ENCODE data around the gene TCAF1. TPM values are rescaled to one million over a fixed set of nuclear protein-coding genes. Genes with fewer than 3 reads are reported as not detected.
"Not testable (repeated sequence)": the region's sequence is repeated elsewhere in the genome, so short reads cannot be mapped to it uniquely, and the experiment has no call there.

Gene TCAF1
- total RNA-seq, 1 donor from 2014 or later, result 12.6 TPM

DNA sequence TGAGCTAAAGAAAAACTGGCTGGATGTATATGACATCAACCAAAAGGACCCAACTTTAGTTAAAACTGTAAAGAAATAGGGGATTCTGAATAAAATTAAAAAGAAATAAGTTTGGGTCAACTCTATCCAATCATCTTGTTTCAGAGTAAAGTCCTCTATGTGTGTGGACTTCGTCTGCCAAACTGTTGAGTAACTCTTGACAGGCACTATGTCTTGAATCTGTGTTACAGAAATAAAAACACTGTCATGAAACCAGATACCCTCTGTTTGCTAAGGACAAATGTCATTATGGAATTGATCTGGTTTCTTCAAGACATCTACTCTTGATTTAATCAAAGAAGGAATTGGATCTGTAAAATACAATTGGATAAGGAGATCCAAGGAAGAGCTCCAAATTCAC is 46.5 kb downstream of the TCAF1 start:
- ATAC-seq, result not testable (repeated sequence)

DNA sequence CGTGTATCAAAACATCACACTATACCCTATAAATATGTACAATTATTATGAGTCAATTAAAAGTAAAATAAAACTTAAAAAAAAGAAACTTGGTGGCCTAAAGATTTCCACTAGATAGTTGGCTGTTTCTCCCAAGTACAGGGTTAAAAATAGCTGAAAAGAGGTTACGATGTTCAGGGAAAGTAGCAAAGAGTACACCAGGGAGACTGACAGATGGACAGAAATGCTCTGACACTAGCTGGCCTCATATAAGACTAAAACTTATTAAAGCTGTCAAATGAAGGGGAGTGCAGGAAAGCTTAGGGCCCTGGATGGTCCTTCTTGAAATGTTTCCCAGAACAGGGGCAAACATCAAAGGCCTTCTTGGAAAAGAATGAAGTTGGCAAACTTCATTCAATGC is 51.3 kb downstream of the TCAF1 start:
- no peak for ATAC-seq

DNA sequence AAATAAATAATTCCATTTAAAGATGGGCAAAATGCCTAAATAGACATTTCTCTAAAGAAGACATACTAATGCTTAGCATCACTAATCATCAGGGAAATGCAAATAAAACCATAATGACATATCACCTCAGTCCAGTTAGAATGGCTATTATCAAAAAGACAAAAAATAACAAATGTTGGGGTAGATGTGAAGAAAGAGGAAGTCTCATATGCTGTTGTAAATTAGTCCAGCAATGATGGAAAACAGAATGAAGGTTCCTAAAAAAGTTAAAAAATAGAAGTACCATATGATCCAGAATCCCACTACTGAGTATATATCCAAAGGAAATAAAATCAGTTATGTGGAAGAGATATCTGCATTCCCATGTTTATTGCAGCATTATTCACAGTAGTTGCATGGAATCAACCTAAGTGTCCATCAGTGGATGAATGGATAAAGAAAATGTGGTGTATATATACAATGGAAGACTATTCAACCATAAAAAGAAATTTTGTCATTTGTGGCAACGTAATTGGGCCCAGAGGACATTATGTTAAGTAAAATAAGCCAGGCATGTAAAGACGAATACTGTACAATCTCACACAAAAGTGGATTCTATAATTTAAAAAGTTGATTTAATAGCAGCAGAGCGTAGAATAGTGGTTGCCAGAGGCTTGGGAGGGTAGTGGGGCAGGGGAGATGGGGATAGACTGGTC is 52.0 kb downstream of the TCAF1 start:
- ATAC-seq, result no peak

DNA sequence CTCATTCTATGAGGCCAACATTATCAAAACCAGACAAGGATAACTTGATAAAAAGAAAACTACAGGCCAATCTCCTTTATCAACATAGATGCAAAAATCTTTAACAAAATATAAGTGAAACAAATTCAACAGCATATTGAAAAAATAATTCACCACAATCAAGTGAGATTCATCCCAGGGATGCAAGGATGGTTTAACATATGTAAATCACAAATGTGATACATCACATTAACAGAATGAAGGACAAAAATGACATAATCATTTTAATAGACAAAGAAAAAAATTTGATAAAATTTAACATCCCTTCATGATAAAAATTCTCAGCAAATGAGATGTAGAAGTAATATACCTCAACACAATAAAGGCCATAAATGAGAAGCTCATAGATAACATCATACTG is 53.8 kb downstream of the TCAF1 start:
- ATAC-seq, result no peak

DNA sequence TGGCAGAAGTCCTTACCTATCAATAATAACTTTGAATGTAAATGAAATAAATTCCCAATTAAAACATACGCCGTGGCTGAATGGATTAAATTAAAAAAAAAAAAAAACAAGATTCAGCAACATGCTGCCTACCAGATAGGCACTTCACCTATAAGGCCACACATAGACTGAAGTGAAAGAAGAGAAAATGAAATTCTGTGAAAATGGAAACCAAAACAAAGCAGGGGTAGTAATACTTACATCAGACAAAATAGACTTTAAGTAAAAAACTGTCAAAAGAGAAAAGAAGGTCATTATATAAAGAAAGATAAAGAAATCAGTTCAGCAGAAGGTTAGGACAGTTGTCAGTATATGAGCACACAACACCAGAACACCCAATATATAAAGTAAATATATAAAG is 55.3 kb downstream of the TCAF1 start:
- ATAC-seq, result no peak

DNA sequence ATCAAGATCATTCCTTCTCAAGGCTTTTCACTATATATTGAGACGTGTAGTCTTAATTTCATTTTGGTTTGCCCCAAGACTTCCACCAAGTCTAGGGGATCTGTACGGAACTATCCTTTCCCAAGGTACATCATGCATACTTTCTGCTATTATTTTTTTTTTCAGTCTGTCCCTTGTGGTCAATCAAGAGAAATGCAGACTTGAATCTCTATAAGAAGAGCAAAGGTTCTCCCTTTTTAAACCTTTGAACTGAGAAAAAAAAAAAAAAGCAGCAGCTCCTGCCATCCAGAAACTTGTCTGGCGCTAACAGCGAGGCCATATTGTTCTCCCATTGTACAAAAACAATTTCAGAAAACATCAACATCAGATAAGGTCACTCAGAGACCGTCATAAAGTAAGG is 60.3 kb downstream of the TCAF1 start:
- not testable (repeated sequence) for ATAC-seq

DNA sequence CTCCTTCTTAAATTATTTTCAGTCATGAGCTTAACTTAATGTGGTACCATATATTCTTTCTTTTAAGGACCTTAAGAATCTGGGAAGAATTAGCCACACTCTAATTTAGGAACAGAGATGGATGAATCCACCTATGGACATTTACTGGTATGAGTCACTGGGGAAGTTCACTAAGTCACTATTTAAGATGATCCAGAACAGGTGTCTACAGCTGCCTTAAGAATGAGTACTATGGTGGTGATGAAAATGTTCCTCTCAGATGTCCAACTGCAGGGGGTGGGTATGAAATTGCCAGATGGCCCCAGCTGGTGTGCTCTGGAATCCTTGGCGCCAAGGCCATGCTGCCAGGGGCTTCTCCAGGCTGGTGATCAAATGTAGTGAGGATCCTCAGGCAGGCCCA is 61.9 kb downstream of the TCAF1 start:
- not testable (repeated sequence) for ATAC-seq

DNA sequence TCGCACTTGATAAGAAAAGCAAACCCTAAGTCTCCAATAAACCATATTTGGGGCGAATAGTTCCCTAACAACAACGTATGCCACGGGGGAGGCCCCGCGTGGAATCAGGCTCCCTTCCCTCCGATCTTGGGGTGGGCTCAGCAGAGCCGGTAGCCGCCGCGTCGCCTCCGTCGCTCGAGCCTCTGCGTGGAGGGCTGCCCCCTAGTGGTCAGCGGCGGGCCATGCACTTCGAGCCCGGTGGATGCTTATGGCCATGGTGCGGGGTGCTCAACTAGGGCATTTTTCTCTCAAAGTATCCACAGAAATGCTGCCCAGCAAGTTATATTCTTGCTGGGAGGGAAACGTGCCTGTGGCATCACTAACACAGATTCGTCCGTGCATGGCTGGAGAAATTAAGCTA is 64.8 kb downstream of the TCAF1 start:
- peak; percentile 90 for ATAC-seq

DNA sequence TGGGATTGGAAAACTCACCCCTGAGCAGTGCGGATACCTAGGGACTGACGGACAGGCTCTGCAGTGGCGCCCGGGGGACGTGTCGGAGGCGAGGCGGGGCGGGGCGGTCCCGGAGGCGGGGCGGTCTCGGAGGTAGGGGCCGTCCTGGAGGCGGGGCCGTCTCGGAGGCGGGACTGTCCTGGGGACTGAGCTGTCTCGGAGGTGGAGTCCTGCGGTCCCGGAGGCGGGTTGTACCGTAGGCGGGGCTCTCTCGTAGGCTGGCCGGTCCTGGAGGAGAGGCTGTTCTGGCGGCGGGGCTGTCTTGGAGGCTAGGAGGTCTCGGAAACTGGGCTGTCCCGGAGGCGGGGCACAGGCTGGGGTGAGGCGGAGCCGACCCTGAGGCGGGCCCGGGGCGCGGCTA is 65.4 kb downstream of the TCAF1 start:
- peak; percentile 98 for ATAC-seq

DNA sequence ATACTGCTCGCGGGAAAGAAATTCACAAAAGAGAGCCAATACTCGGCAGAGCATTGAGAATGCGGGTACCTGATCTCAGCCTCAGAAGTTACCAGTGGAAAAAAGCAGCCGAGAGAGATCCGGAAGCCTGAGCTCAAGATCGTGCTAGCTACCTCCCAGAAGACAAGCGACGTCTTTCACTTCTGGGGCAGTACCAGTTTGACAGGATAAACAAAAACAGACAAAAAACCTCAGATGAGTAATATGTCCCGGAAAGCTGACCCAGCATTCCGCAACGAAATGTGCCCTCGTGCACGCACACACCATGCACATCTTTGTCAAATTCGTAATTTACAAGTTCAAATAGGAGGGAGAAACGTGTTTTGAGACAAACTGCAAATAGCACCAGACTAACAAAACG is 65.9 kb downstream of the TCAF1 start:
- peak; percentile 64 for ATAC-seq

DNA sequence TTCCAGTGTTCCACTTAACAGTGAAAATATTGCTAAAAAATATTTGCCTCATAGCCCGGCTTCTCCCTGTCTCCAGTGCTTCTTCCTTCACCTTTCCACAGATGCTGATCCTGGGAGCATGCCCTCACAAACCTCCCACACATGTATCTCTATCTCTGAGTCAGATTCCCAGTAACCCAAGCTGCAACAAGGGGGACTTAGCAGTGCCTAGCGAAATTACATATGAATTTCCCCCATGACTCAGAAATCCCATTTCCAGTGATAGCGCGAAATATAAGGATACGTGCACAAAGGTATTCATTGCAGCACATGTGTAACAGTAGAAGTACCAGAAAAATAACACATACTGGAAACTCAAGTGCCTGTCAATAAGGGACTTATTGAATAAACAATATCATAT is 75.4 kb downstream of the TCAF1 start:
- not testable (repeated sequence) for ATAC-seq

DNA sequence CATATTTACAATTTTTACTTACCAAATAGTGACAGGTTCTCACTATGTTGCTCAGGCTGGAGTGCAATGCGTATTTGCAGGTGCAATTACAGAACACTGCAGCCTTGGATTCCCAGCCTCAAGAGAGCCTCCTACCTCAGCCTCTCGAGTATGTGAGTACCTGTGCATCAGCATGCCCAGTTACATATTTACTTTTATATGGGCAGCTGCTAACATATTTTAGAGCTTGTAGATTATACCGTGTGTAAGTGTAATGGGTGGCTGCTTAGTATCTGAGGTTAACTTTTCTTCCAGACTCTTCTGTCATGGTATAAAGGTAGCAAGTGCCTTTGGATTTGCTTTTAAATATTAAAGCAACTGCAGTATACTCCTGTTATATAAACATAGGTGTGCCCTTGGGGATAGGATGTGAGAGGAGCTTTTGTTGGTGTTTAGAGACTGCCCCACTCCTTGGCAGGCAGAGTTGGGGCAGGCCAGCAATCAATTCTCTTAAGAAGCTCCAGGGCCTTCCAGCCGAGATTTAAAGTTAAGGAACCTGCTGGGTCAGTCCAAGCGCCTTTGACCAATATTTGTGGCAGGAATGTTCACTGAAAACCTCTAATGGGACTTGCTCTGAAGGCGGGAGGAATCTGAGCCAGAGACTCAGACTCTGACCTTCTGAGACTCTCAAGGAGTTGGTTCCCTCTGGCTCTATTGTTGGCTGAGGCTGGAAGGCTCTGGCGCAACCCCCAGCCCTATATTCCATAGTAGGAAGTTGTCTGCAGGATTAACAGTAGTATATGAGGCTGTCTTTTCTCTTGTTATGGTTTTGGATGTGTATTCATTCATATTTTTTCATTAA is 77.5 kb downstream of the TCAF1 start:
- ATAC-seq, result peak; percentile 60

DNA sequence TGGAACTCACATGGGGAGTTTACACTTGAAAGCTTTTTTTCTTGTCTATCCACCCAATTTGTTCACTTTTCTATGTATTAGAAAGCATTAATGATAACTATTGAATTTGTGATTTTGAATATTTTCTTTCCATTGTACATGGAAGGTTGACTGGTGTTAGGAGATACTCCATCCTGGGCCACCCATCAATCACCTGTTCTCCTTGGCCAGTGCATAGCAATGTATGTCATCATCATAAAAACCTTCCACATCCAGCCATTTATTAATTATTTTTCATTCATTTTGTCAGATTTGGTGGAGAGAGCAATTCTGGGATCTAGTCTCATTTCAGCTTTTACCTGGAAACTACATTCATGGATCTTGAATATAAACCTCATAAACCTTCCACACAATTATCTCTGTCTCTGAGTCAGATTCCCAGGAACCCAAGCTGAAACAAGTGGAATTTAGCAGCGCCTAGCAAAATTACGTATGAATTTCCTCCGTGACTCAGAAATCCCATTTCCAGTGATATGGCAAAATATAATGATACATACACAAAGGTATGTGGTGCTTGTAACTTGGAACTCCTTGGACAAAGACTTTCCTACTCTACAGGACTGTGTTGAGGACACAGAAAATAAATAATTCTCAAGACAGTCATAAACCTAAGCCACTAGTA is 78.2 kb downstream of the TCAF1 start:
- peak; percentile 32 for ATAC-seq

DNA sequence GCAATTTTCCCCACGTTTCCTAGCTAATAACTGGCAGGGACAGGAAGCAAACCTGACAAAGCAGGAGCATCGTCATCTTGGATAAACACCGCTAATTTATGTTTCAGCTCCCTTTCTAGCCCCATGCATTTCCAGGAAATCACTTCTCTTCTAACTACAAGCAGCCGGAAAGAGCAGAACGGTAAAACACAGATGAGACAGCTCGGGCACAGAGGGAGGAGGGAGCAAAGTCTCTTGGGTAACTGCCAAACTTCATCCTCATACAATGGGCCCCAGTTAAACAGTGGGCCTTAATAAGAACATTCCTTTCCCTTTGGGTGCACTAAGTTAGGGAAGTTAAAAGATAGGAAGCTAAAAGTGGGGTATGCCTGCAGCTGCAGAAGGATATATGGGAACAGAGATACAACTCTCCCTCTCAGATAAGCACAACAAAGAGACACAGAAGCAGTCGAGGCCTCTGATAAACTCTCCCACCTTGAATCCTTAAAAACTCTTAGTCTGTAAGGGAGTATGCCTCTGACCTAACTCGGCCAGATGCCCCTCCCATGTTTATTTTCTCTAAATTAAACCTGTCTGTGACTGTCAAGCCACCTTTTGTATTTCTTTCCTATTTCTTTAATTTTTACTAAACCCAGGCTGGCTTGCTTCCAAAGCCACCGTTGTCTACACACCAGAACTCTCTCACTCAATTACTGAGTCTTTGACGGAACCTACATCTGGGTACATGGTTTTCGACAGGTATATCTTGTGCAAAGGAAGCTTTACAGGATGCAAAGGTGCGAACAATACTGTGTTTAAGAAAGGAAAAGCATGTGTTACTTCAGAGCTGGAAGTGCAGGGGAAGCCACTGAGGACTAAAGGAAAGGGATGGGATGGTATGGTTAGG is 80.3 kb downstream of the TCAF1 start:
- ATAC-seq, result not testable (repeated sequence)

DNA sequence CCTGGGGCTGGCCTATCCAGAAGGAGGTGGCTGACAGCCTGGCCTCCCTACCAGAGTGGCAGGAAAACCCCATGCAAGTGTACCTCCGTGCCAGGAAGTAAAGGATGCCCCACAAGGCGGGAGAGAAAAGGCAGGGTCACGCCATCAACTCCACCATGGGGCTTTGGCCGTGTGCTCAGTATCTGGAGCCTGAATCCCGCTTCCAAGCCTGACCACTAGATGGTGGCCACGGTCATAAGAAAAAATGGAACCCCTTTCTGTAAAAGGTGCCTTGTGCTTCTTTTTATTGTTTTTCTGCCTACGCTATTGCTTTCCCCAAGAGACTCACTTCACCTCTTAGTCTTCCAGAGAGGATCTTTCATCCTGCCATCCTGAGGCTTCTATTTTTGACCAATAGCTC is 84.1 kb downstream of the TCAF1 start:
- peak; percentile 28 for ATAC-seq

DNA sequence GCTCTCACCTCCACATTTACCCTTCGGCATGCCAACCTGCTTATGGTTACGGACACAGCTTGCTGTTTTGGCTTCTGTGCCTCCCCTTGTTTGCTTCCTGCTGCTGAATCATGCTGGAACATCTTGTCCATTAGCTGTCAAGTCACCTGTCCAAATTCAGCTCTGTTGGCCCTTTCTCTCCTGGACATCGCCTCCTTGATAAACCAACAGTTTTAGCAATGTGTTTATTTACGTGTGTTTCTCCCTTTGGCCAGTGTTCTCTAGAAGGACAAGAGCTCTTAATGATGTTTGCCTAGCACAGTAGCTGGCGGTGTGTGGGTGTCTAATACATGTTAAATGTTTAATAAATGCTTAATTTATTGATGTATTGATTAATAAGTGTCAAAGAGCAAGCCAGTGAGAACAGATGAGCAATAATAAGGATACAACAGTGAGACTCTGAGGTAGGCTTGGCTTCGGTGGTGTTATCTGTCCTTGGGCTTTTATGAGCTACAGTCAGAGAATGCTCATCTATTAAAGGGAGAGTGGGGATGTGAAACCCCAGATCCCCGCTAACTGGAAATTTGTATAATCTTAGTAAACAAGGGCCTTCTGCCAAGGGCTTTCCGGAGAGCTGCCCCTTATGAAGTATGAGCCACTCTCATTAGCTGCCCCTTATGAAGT is 85.4 kb downstream of the TCAF1 start:
- not testable (repeated sequence) for ATAC-seq

DNA sequence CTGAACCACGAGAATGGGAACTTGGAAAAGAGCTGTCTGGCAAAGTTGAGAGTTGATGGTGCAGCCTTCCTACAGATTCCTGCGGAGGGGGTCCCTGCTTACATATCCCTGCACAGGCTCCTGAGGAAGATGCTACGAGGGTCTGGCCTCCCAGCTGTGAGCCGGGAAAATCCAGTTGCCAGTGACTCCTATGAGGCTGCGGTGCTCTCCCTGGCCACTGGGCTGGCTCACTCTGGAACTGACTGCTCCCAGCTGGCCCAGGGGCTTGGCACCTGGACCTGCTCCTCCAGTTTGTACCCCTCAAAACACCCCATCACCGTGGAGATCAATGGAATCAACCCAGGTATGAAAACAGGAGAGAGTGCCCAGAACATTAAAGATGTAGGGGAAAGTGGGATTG is 91.3 kb downstream of the TCAF1 start:
- not testable (repeated sequence) for ATAC-seq

DNA sequence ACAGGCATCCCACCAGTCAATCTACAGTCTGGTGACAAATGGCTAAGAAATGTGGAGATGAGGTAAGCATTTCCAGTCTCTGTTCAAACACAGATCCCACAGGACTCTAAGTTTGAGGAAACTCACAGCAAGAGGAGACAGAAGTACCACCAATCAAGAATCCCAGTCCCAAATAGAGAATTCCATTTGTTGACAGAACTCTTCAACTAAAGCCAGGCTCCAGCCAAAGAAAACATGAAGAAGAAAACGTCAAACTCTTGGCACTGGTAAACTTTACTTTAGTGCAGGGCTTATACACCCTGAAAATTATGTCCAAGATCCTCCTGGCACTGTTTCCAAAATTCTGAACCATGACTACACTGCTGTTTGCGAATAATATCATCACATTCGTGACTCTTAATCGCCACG is 95.3 kb downstream of the TCAF1 start:
- not testable (repeated sequence) for ATAC-seq

Measured in esophagus mucosa (tissue), 1 donor.